Hepatocyte (in vitro differentiated cells): ENCODE data around the gene ASPHD2.

Experiments
- CTCF ChIP-seq: fragments of 200-600 bp; sonication (generic); IDR thresholded peaks from 2 replicates; pipeline ENCODE4 v1.5.1; 2016; ENCODE audit warnings: antibody characterized with exemption, mild to moderate bottlenecking; ENCODE audit not compliant: poor library complexity
- EZH2 ChIP-seq: fragments of 200-600 bp; sonication (generic); IDR thresholded peaks from 2 replicates; pipeline ENCODE4 v1.6.1; 2016; ENCODE audit warnings: antibody characterized with exemption, mild to moderate bottlenecking, borderline replicate concordance
- EZH2phosphoT487 ChIP-seq: fragments of 200-600 bp; sonication (generic); IDR thresholded peaks from one replicate; pipeline ENCODE4 v1.6.1; 2018; ENCODE audit warnings: antibody characterized with exemption, mild to moderate bottlenecking, low read depth, moderate library complexity; ENCODE audit not compliant: unreplicated experiment, severe bottlenecking

DNA sequence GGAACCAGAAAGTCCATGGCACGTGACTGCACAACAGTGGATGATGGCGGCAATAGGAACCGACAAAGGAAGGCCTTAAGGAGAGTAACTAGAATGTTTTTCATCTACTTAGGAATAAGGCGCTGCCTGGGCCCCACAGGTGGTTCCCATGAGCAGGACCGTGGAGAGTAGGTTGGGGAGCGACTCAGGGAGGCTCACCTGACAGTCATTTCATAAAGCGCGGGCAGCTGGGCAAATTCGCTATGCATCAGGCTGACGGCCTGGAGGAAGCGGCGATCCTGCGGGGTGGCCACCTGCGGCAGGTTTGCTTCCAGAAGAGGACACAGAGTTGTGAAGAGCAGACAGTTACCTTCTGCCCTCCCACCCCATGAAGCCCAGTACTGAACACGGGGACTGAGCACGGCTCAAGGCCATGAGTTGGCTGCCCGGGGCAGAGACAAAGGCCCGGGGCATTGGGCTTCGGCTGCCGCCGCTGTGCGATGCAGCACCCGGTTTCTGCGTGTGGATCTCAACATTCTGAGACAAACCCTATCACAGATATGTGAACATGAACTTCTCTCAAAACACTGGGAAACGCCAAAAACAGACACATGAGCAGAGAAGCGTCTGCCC, 28.7 kb downstream of the ASPHD2 start:
- no peak for TF ChIP-seq CTCF
- no peak for TF ChIP-seq EZH2phosphoT487
- TF ChIP-seq EZH2: no peak
